Activated CD4-positive, alpha-beta T cell treated with anti-CD3 and anti-CD28 coated beads for 48 hours (primary cell): ENCODE data around the gene FSTL4.

Source experiments
- DNase-seq: peaks from one replicate; pipeline ENCODE4 v3.0.0-alpha.2; 2020

Gene FSTL4

DNA sequence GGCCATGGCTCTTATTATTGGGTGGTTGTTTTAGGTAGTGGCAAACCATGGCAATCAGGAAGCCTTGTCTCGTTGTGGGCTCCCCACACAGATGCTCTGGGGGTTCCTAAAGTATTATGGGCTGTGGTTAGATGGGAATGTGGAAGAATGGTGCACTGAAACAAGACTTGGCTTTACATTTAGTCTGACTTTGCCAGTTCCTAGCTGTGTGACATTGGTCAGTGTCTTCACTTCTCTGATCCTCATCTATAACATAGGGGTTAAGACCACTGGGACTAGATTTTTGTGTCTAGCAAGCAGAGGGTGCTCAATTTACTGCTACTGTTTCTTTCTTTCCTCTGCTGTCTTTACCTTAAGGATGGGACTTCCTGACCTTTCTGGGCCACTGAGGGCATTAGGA is 411.0 kb downstream of the FSTL4 start:
- DNase-seq, result no peak

- no peak for DNase-seq
Measured at GRCh38 chr5:133200256-133200655, 412.1 kb downstream of the FSTL4 start.

DNA sequence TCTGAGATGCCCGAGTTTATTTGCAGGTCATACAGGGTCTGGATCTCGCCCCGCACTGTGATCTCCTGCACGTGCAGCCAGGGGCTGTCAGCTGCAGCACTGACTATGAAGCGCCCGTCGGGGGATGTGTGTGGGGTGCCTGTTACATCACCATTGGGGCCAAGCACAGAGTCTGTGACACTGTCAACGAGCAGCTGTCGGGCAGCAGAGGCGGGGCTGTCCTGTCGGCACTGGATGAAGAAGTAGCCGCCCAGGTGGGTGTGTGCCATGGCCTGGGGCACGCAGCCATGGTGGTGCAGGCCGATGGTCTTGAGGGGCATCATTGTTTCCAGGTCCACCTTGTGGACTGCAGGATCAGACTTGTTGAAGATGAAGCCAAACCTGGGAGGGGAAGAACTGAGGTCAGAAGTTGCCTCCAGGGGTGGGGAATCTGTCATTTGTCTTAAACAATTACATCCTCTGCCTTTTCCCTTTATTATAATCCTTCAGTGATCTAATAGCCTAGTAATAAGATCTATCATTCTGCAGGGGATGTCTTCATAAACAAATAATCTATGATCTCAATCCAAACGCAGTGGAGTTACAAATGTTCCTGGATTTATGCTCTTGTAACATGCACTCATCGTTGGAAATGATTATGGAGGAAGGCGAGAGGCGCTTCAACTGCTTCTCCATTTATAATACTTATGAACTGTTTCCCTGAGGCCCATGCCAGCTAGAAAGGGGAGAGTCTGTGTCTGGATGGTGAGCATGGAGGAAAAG is 412.7 kb downstream of the FSTL4 start:
- no peak for DNase-seq

- DNase-seq, result no peak
Measured at GRCh38 chr5:133198511-133198910, 413.8 kb downstream of the FSTL4 start.

GRCh38 chr5:133196441-133197085 is 415.8 kb downstream of the FSTL4 start:
- DNase-seq, result no peak

DNA sequence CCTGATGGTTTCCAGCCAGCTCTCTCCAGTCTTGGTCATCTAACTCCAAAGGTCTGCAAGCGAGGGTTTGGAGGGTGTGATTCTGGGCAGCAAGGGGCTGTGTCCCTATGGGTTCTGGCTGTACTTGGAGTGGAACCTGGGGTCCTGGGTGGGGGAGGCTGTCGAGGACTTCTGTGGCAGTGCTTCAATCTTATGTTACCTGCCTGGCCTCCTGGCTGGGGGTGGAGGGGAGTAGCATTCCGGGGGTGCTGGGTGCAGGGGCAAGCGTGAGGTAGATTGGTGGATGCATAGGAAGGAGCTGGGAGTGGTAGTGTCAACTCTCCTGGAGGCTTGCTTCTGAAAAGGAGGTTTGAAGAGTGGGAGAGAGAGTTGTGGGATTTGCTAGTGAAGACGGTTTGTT is 417.1 kb downstream of the FSTL4 start:
- DNase-seq, result no peak

DNA sequence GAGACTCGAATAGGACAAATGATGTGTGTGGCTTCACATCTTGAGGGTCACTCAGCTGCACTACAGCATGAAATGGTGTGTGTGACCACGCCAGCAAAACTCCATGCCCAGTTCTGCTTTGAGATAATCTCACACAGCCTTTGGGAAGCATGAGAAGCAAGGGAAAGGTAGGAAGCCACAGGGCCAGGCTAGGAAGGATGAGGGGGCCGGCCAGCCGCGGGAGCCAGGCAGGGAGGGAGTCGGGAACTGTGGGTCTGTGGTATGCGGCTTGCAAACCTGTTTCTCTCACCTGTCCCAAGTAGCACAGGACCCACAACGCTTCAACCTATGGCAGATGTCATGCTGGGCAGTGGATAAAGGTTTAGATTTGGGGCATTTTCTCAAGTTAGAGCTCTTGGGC is 418.5 kb downstream of the FSTL4 start:
- no peak for DNase-seq

DNA sequence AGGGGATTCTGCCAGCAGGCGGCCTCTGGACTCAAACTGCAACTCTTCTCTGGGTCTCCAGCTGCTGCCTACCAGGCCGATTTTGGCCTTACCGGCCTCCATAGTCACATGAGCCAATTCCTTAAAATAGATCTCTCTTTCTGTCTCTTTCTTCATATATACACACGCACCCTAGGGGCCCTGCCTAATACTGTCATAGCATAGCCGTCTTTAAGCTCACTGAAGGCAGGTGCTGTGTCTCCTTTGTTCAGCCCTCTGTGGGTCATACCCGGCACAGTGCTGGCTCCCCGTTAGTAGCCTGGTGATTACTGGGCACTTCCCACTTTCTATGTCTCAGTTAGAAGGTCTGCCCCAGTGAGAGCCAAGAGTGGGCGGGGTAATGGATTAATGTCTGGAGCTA is 419.6 kb downstream of the FSTL4 start:
- DNase-seq, result no peak

DNA sequence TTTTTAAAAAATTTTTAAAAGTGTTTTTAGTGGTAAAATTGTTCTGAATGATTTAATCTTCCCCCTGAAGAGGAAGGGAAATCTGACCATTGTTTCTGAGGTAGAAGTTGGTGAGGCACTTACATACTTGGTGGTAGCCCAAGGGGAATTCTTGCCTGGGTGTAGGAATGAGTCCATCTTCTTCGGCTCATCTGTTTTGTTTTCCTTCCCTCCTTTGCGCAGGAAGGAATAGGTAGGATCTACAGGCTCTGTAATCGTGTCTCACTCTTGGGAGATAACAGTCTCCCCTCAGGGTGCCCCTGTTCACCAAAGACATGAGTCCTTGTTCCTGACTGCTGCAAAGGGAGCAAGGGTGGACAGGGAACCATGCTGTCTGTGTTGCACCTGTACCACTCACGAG is 422.5 kb downstream of the FSTL4 start:
- no peak for DNase-seq

GRCh38 chr5:133179405-133179804 is 432.9 kb downstream of the FSTL4 start:
- no peak for DNase-seq

DNA sequence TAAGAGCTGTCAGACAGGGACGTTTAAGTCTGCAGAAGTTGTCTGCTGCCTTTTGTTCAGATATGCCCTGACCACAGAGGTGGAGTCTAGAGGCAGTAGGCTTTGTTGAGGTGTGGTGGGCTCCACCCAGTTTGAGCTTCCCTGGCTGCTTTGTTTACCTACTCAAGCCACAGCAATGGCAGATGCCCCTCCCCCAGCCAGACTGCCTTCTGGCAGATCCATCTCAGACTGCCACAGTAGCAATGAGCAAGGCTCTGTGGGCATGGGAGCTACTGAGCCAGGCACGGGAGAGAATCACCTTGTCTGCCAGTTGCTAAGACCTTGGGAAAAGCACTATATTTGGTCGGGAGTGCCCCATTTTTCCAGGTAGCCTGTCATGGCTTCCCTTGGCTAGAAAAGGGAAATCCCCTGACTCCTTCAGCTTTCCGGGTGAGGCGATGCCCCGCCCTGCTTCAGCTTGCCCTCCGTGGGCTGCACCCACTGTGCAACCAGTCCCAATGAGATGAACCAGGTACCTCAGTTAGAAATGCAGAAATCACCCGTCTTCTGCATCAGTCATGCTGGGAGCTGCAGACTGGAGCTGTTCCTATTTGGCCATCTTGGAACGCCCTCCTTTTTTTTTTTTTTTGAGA is 441.5 kb downstream of the FSTL4 start:
- DNase-seq, result peak; percentile 57

DNA sequence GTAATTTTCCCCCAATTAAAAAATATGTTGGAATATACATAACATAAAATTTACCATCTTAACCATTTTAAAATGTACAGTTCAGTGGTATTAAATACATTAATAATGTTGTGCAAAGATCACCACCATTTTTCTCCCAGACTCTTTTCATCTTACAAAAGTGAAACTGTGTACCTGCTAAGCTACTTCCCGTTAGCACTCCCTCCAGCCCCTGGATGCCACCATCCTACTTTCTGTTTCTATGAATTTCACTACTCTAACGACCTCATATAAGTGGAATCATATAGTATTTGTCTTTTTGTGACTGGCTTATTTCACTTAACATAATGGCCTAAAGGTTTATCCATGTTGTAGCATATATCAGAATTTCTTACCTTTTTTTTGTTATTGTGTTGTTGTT is 447.6 kb downstream of the FSTL4 start:
- no peak for DNase-seq

DNA sequence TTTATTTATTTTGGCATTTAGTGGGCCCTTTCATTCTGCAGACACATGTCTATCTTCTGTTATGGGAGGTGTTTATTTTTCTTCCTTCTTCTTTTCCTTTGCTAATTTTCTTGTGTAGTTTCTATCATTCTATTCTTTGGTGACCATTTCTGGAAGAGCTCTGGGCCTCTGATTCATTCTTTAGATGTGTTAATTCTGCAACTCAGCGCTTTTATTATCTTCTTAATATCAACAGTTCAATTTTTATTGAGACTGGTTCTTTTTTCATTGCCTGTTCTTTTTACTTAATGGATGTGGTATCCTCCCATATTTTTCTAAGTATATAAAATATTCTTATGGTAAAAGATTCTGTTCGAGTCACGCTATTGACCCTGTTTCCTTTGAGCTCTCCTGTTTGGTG is 448.5 kb downstream of the FSTL4 start:
- no peak for DNase-seq

DNA sequence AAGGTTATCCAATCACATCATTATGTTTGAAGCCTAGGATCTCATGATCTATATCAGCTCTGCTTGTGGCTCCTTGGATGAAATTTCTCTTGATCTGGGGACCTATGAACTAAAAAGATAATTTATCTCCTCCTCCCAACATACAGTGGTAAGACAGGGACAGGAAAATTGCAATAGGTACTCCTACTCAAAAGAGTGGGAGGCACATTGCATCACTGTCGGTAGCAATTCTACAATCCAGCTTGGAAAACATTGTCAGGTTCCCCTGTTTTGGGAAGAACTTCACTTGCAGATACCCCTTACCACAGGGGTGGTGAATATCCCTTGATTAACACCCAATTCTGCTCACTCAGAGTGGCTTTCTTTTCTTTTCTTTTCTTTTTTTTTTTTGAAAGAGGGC is 452.8 kb downstream of the FSTL4 start:
- no peak for DNase-seq

- DNase-seq, result no peak
Measured at GRCh38 chr5:133155326-133155969, 456.9 kb downstream of the FSTL4 start.

DNA sequence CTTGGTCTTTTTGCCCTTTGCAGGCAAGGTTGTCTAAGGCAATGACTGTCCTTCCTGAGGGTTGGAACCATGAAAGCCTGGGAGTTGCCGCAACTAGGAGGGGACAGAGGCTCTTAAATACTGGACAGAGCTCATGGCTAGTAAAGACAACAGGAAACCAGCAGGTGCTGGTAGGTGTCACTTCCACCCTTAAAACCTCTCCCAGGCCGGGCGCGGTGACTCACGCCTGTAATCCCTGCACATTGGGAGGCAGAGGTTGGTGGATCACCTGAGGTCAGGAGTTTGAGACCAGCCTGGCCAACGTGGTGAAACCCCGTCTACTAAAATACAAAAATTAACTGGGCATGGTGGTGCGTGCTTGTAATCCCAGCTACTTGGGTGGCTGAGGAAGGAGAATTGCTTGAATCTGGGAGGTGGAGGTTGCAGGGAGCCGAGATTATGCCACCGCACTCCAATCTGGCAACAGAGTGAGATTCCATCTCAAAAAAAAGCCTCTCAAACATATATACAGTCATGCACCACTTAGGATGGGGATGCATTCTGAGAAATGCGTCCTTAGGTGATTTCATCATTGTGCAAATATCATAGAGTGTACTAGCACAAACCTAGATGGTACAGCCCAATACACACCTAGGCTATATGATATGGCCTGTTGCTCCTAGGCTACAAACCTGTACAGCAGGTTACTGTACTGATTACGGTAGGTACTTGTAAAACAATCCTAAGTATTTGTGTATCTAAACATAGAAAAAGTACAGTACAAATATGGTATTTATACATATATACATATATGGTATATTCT is 457.9 kb downstream of the FSTL4 start:
- no peak for DNase-seq

GRCh38 chr5:133150909-133151544 is 461.3 kb downstream of the FSTL4 start:
- no peak for DNase-seq

DNA sequence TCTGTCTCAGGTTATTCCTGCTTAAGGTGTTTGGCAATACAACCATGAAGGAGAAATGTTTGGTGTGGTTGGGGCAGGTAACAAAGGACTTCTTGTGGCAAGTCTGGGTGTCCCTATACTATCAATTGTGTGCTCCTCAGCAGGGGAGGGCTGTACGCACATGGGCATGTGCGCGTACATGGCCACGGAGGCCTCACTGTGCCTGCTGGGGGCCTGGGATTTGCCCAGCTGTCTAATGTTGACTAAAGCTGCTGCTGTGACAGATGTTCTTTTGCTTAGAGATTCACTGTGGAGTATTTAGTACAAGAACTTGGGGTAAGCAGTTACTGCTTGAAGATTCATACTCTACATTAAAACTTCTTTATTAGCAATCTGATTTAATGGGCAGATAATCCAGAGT is 463.0 kb downstream of the FSTL4 start:
- no peak for DNase-seq

GRCh38 chr5:133147815-133148567 is 464.4 kb downstream of the FSTL4 start:
- no peak for DNase-seq

- no peak for DNase-seq
Measured at GRCh38 chr5:133147411-133147810, 464.9 kb downstream of the FSTL4 start.
